ENCODE results near the gene NWD2.

NWD2 gene

GRCh38 chr4:37304612-37305011, 60.1 kb downstream of the NWD2 start:
- DNase-seq (ENCODE audit: low read depth): no peak

GRCh38 chr4:37305984-37306383, 61.4 kb downstream of the NWD2 start:
- DNase-seq (ENCODE audit: low read depth): no peak

- DNase-seq (ENCODE audit: low read depth): no peak
Observed at GRCh38 chr4:37317104-37317643, 72.6 kb downstream of the NWD2 start.

- no peak for DNase-seq (ENCODE audit: low read depth)
Observed at GRCh38 chr4:37320513-37321235, 76.1 kb downstream of the NWD2 start.

GRCh38 chr4:37322122-37322521, 77.6 kb downstream of the NWD2 start:
- no peak for DNase-seq (ENCODE audit: low read depth)

GRCh38 chr4:37324546-37324945, 80.0 kb downstream of the NWD2 start:
- DNase-seq (ENCODE audit: low read depth): no peak

GRCh38 chr4:37326852-37327251, 82.3 kb downstream of the NWD2 start:
- no peak for DNase-seq (ENCODE audit: low read depth)

- no peak for DNase-seq (ENCODE audit: low read depth)
Observed at GRCh38 chr4:37338972-37339371, 94.4 kb downstream of the NWD2 start.

GRCh38 chr4:37358748-37359147, 114.2 kb downstream of the NWD2 start:
- DNase-seq (ENCODE audit: low read depth): no peak

GRCh38 chr4:37359261-37359660, 114.7 kb downstream of the NWD2 start:
- no peak for DNase-seq (ENCODE audit: low read depth)

- DNase-seq (ENCODE audit: low read depth): peak; percentile 7
Observed at GRCh38 chr4:37365888-37366287, 121.3 kb downstream of the NWD2 start.

- no peak for DNase-seq (ENCODE audit: low read depth)
Observed at GRCh38 chr4:37367901-37368300, 123.4 kb downstream of the NWD2 start.

GRCh38 chr4:37370052-37370451, 125.5 kb downstream of the NWD2 start:
- no peak for DNase-seq (ENCODE audit: low read depth)

GRCh38 chr4:37381040-37381668, 136.6 kb downstream of the NWD2 start:
- no peak for DNase-seq (ENCODE audit: low read depth)

- DNase-seq (ENCODE audit: low read depth): peak; percentile 15
Observed at GRCh38 chr4:37383579-37384229, 139.2 kb downstream of the NWD2 start.

GRCh38 chr4:37385424-37385823, 140.9 kb downstream of the NWD2 start:
- DNase-seq (ENCODE audit: low read depth): no peak

- no peak for DNase-seq (ENCODE audit: low read depth)
Observed at GRCh38 chr4:37388681-37389365, 144.3 kb downstream of the NWD2 start.

- no peak for DNase-seq (ENCODE audit: low read depth)
Observed at GRCh38 chr4:37389366-37389765, 144.8 kb downstream of the NWD2 start.

- DNase-seq (ENCODE audit: low read depth): peak; percentile 54
Observed at GRCh38 chr4:37389967-37390580, 145.5 kb downstream of the NWD2 start.

- no peak for DNase-seq (ENCODE audit: low read depth)
Observed at GRCh38 chr4:37392521-37393255, 148.1 kb downstream of the NWD2 start.

GRCh38 chr4:37393321-37393720, 148.8 kb downstream of the NWD2 start:
- DNase-seq (ENCODE audit: low read depth): no peak
